Measurements from ENCODE around the gene SLC26A11. TPM values are rescaled to one million over a fixed set of nuclear protein-coding genes. Genes with fewer than 3 reads are reported as not detected.

Gene SLC26A11
- total RNA-seq, 1 experiment from 2014 or later, result 26.5 TPM

DNA sequence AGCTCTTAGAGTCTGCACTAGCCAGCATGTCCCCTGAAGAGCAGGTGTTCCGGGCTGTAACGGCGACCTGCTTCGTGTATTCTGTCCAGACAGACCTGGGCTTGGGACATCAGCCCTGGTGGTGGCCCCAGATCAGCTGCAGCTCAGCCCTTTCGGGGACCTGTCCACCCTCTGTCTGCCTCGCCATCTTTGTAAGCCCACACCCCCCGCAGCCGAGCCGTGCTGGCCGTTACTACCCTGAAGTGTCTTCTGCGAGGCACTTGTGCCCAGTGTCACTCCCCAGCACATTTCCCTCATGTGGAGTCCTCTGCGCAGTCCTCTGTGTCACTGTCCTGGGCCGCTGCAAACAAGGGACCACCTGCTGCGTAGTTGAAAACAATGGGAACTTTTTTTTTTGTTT, 40.0 kb upstream of the SLC26A11 start:
- Histone ChIP-seq H3T11ph (ENCODE audit: low read length) (no peak overlapping the region), H3K23me2 (ENCODE audit: insufficient read length, low read depth, low read length, poor library complexity, severe bottlenecking) (no peaks in the 10 kb centered on the region), H3K18ac (ENCODE audit: insufficient read length, low read depth, low read length) (no peak overlapping the region), H4K20me1 (ENCODE audit: control insufficient read depth, insufficient read depth, insufficient read length) (no peaks in the 10 kb centered on the region), H2AFZ (ENCODE audit: low read length) (no peak overlapping the region), H4K91ac (ENCODE audit: insufficient read length, low read depth, low read length) (no peak overlapping the region), H3K27ac (ENCODE audit: insufficient read length, low read depth, low read length) (no peak overlapping the region), H4K5ac (ENCODE audit: insufficient read length, low read depth, low read length) (no peak overlapping the region), H3K79me1 (ENCODE audit: insufficient read depth, low read depth, low read length, poor library complexity, severe bottlenecking) (no peaks in the 10 kb centered on the region), H4K8ac (replicated peaks; ENCODE audit: insufficient read length, low read depth, low read length) (no peak overlapping the region), H2AK5ac (ENCODE audit: insufficient read length, low read length) (no peak overlapping the region), H3K79me2 (ENCODE audit: insufficient read depth, low read length) (no peaks in the 10 kb centered on the region), H2BK20ac (ENCODE audit: low read depth, low read length, poor library complexity, severe bottlenecking) (no peak overlapping the region), H3K4me2 (ENCODE audit: insufficient read depth, insufficient read length, low read length) (no peak overlapping the region), H3K9me3 (ENCODE audit: control insufficient read depth, low read depth, low read length) (no peaks in the 10 kb centered on the region), H2BK15ac (ENCODE audit: low read depth, low read length) (no peak overlapping the region), H2BK5ac (ENCODE audit: insufficient read length, low read length) (no peak overlapping the region), H3K27me3 (ENCODE audit: insufficient read depth, low read length) (no peaks in the 10 kb centered on the region), H3K14ac (ENCODE audit: insufficient read depth, low read length) (no peak overlapping the region; the same call in 1 of the 2 replicates), H3K23ac (ENCODE audit: insufficient read length, low read depth, low read length) (no peak overlapping the region), H3K9ac (ENCODE audit: extremely low read depth, insufficient read length, low read length) (no peak overlapping the region), H3K56ac (ENCODE audit: insufficient read length, low read depth, low read length) (no peak overlapping the region), H3K4ac (ENCODE audit: low read depth, low read length) (no peak overlapping the region), H2BK12ac (ENCODE audit: insufficient read length, low read depth, low read length) (no peak overlapping the region), H2BK120ac (ENCODE audit: low read depth, low read length, poor library complexity, severe bottlenecking) (no peak overlapping the region), H3K4me1 (ENCODE audit: insufficient read depth, low read length) (no peaks in the 10 kb centered on the region)
- Mint-ChIP-seq H3K36me3 (ENCODE audit: insufficient read depth in 1 of 3, low read depth in 3 of 3) (no peaks in the 10 kb centered on the region), H3K9me3 (no peaks in the 10 kb centered on the region), H3K4me3 (no peak overlapping the region), H3K27ac (no peak overlapping the region), H3K4me1 (peaks cover 6 to 8% of the 10 kb centered on the region in 2 experiments), H3K27me3 (ENCODE audit: low read depth) (peaks cover 3% of the 10 kb centered on the region)
- TF ChIP-seq, protein P1, sequence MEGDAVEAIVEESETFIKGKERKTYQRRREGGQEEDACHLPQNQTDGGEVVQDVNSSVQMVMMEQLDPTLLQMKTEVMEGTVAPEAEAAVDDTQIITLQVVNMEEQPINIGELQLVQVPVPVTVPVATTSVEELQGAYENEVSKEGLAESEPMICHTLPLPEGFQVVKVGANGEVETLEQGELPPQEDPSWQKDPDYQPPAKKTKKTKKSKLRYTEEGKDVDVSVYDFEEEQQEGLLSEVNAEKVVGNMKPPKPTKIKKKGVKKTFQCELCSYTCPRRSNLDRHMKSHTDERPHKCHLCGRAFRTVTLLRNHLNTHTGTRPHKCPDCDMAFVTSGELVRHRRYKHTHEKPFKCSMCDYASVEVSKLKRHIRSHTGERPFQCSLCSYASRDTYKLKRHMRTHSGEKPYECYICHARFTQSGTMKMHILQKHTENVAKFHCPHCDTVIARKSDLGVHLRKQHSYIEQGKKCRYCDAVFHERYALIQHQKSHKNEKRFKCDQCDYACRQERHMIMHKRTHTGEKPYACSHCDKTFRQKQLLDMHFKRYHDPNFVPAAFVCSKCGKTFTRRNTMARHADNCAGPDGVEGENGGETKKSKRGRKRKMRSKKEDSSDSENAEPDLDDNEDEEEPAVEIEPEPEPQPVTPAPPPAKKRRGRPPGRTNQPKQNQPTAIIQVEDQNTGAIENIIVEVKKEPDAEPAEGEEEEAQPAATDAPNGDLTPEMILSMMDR (conservative IDR thresholded peaks at IDR 0.05), result no peak
- no CpG with 5 or more reads among the region's 14 CpGs for WGBS (ENCODE audit: extremely low coverage, insufficient read length, low lambda C conversion rate)
- DNase-seq, result no peak
